CD4-positive, alpha-beta T cell treated with Interleukin-6 for 4 hours (primary cell): ENCODE results near the gene PLEKHG1.

Experiments used
- DNase-seq: peaks from one replicate; pipeline ENCODE4 v3.0.0-alpha.2; 2020; ENCODE audit warnings: mixed read lengths

Gene PLEKHG1

GRCh38 chr6:150590446-150590845 lies 9.2 kb upstream of the PLEKHG1 start:
- DNase-seq, result no peak

GRCh38 chr6:150592377-150592995 lies 7.2 kb upstream of the PLEKHG1 start:
- no peak for DNase-seq

DNA sequence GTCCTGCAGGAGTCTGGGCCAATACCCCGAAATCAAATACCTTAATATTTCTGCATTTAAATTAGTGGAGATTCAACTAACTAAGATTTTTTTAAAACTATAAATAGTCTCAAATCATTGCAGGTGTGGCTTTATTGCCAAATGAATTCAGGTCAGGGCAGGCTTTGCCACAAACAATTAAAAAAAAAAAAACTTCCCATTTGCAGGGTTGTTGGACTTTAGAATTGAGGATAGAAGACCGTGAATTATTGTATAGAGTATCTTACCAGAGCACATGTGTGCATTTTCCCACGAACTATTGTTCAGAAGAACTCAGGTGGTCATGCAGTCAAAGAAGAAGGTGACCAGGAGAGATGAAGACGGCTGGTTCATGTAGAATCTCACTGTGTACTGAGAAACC lies 6.6 kb upstream of the PLEKHG1 start:
- DNase-seq, result no peak

DNA sequence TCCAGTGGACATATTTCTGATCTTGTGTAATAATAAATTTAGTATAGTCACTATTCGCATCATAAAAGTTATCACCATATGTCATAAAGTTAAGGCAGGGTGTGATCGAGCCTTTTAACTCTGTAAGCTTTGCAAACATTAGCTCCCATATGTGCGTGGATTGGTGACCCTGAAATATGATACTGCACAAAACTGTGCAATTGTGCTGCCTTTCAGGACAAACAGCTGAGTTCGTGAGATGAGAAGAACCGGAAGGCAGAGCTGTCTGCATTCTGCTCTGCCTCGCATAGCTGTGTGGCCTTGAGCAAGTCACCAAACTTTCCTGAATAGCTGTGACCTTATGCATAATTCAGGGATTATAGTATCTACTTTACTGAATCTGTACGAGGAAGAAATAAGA lies 3.2 kb upstream of the PLEKHG1 start:
- DNase-seq, result no peak

DNA sequence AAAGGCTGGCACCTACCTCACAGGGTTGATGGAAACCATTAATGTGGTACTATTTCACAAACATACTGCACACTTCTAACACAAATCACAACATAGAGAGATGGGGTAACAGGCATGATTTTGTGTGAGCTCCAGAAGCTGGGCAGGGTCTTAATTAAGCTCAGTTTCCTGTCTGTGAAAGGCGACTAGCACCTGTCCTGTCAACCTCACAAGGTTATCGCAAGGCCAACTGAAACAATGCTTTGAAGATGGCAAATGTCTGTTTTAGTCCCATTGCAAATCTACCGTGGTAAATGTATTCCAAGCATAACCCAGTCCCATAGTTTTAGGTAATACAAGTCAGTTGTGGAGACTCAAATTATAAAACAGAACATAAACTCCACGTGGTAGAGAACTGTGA lies 1.3 kb upstream of the PLEKHG1 start:
- DNase-seq, result no peak

DNA sequence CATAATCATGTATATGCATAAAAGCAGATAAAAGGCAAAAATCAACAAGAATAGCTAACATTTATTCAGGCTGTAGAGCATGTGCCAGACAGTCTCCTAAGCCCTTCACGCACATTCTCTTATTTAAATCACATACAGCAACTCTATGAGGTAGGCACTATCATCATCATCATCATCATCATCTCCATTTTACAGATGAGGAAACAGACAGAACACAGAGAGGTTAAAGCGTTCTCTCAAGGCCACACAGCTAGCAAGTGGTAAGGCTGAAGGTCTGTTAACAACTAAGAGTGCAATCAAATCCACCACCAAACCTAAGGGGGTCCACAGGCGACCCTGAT lies 857 bp upstream of the PLEKHG1 start:
- no peak for DNase-seq

DNA sequence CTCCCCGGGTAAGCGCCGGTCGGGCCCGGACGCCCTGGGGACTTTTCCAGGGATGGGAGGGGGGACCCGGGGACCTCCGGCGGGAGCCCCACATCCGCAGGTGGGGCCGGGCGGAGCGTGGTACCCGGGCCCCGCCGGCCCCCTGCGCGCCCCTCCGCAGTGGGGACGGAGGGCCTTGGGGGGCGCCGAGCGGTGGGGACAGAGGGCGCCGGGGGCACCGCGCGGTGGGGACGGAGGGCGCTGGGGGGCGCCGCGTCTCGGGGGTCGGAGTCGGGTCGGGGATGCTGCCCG lies 270 bp downstream of the PLEKHG1 start:
- DNase-seq, result no peak

GRCh38 chr6:150600301-150601017 lies 774 bp downstream of the PLEKHG1 start:
- peak; percentile 48 for DNase-seq

DNA sequence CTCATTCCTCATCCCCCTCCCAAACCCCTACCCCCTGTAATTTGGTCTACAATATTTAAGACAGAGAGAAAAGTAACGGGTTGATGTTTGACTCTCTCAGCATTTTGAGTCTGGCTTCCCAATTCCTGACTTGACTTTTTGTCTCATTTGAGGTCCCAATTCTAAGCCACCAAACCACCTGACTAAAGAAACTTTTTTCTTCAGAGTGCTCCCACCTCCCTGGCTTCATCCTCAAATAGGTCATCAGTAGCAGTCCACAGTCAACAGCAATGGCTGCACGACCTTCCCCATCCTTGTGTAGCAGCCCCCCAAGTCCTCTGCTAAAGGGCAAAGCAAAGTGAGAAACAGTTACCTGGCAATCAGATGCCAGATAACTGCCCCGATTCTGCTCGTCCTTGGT lies 1.8 kb downstream of the PLEKHG1 start:
- DNase-seq, result no peak

DNA sequence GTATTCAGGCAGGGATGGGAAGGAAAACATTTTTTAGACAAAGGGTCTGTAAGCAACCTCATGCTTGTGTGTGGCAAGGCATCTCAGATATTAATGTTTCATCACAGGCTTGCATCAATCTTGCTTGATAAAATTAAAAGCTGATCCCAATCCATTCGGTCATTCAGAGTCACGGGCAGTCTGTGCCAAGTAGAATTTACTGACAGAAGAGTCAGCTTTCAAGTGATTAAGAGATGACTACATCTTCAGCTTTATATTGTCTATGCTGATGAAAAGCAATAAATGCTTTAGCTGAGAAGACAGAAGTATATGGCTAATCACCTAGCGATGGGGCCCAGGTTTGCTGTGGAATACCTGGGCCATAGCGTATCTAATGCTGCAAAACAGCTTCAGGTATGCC lies 3.5 kb downstream of the PLEKHG1 start:
- DNase-seq, result no peak

- no peak for DNase-seq
These were observed 4.8 kb downstream of the PLEKHG1 start for GRCh38 chr6:150604467-150604866.

GRCh38 chr6:150605333-150605732 lies 5.6 kb downstream of the PLEKHG1 start:
- DNase-seq, result no peak

- DNase-seq, result no peak
These were observed 6.5 kb downstream of the PLEKHG1 start for GRCh38 chr6:150606168-150606591.

DNA sequence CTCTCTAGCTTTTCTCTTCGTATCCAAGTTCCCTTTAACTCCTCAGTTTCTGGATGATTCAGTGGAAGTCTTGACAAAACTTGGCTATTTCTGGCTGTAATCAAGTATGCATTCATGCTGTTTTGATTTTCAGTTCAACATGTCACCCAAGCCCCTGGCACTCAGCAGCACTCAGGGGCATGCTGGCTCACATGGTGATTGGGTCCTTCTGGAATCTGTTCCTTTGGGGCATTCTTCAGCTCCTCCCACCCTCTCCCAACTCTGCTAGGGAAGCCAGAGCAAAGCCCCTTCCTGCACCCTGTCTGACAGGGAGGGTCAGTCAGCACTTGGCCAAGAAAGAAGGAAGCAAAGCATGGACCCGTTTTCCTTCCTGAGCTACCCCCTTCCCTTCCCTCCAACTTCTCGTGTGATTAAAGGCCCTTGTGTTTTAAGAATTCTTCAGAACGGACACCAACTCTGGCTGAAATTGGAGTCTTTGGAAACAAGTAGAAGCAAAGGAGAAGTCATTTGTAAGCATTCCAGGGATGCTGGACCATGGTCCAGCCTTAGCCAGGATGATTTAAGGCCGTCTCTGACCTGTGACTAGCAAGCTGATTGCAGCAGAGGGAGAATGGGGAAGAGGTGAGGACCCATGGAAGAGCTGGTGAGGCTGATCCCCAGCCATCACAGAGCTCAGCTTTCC lies 7.1 kb downstream of the PLEKHG1 start:
- no peak for DNase-seq

DNA sequence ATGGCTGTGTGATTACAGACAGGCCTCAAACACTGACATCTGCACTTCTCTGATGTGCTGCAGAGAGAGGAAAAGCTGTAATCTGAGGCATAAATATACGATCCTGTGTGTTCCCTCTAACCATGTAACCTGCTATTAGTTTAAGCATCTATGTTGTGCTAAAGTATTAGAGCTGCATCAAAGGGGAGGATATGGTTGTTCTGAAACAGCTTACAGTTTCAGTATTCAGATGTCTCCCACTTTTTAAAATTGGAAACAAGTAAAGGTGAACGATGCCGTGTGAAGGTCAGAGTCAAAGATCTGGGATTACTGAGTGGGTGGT lies 7.6 kb downstream of the PLEKHG1 start:
- DNase-seq, result no peak

- no peak for DNase-seq
These were observed 10.9 kb downstream of the PLEKHG1 start for GRCh38 chr6:150610584-150610983.

GRCh38 chr6:150613269-150613668 lies 13.6 kb downstream of the PLEKHG1 start:
- no peak for DNase-seq

GRCh38 chr6:150615967-150616366 lies 16.3 kb downstream of the PLEKHG1 start:
- DNase-seq, result no peak

GRCh38 chr6:150616586-150616985 lies 16.9 kb downstream of the PLEKHG1 start:
- DNase-seq, result no peak

DNA sequence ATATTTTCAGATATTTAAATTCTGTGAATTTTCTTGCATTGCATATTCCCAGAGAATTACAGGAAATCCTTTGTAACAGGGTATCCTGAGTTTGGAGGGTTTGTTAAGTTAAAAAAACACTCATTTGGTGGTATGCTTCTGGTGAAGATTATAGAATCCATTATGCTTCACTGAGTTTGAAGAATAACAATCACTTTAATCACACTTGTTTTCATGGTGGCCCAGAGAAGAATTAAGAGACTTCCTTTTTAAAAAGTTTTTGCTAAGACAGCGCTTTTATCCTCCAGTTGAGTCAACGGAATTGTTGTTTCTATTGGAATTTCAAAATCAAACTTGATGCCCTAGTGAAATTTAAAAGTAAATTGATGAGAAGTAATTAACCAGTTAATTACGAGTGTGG lies 17.4 kb downstream of the PLEKHG1 start:
- no peak for DNase-seq

GRCh38 chr6:150617496-150618460 lies 18.1 kb downstream of the PLEKHG1 start:
- no peak for DNase-seq

DNA sequence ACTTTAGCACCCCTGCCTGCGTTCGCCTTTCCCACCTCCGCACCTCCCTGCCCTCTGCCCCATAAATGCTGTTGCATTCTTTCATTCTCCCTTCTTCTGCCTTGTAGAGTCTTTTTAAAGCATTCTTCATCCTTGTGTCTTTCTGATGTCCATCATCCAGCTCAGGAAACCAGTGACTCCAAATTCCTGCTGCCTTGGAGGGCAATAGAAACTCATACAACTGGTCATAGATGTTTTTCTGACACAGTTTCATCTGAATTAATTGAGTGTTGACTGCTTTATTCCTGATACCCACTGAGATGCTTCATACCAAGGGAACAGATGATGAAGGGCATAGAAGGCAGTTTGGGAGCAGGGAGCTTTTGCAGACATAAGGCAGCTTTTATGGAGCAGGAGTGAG lies 19.6 kb downstream of the PLEKHG1 start:
- no peak for DNase-seq

DNA sequence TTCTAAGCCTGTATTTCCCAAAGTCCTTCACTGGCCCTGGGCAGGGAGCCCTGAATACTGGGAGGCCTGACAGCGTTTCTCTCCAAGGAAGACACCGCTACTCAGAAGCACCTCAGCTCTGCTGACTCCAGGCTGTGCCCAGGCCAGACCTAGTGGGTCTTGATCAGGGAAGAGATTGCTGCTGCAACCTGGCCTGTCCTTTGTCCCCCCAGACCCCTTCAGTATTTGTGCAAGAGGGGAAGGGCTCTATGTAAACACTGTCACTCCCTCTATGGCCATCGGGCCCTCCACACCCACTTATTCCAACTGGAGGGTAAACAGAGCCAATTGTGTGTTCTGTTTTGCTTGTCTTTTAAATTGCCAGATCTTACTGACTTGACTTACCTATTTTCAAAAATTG lies 20.6 kb downstream of the PLEKHG1 start:
- DNase-seq, result no peak

GRCh38 chr6:150620763-150621162 lies 21.1 kb downstream of the PLEKHG1 start:
- DNase-seq, result no peak
